GM19240 (cell line): ENCODE data around the gene HNF1A.

Experiments
- DNase-seq: peaks from one replicate; pipeline ENCODE4 v3.0.0; 2011; ENCODE audit warnings: low spot score; ENCODE audit not compliant: insufficient read length

HNF1A gene

DNA sequence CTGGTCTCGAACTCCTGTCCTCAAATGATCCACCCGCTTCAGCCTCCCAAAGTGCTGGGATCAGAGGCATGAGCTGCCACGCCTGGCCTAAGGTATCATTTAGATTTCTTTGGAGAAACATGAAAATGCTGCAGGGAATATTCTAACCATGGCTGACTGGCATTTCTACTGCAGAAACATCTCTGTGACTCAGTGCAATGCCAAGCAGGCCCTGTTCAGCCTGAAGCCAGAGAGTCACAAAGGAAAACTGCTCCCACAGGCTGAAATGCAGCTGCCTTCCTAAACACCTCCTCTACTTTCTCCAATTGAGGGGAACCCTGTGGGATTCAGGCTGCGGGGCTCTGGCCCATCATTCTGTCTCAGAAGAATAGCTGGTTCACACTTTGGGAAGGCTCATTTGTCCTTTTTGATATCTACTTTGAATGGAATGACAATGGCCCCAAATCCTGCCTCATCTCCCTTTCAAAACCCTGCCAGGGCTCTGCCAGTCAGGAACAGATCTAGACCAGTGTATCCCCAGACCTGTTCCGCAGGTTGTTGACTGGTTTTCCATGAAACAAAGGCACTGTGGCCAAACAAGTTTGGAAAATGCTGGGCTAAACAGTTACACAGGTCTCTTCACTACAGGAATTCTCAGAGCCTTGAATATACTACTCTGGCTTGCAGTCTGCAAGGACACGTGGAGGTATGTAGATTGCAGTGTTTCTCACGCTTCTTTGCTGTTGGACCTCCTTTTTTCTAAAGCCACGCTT lies 30.2 kb downstream of the HNF1A start:
- DNase-seq = no peak

DNA sequence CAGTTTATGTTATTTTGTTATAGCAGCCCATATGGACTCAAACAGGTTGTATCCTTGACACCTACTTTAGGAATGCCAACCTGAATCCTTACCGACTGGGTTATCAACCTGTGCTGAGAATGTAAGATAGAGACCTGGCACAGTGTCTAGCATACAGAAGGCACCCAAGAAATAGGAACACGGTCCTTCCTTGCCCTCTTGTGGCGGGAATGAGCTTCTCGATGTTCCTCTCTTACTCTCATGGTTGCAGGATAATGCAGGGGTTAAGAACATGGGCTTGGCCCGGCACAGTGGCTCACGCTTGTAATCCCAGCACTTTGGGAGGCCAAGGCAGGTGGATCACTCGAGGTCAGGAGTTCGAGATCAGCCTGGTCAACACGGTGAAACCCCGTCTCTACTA lies 31.4 kb downstream of the HNF1A start:
- no peak for DNase-seq

DNA sequence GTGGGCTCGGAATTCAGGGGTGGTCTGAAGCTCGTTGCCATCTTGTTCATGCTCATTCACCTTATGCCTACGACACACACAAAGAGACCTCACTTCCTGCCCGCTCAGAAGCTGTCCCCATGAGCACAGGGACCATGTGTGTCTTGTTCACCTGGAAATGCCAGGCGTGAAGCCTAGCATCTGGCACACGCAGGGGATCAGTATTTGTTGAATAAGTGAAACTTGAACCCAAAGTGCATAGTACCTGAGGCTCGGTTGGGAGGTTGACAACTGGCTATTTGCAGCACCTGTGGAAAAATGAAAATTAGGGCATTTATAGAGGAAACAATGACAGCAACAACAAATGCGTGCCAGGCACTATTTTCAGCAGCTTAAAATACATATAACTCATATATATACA lies 32.5 kb downstream of the HNF1A start:
- no peak for DNase-seq

DNA sequence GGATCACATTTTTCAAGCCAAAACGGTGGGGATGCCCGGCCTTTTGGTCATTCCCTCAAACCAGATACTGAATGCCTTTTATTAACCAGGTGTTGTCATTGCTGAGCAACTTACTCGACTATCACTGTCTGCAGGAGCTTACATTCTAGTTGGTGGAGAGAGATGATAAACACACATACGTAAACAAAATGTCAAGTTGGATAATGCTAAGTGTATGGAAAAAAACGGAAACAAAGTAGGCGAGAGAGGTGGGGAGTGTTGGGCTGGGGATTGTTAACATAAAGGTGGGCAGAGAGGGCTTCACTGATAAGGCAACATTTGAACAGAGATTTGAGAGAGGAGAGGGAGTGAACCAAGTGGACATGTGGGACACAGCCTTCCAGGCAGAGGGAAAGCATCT lies 33.5 kb downstream of the HNF1A start:
- no peak for DNase-seq

DNA sequence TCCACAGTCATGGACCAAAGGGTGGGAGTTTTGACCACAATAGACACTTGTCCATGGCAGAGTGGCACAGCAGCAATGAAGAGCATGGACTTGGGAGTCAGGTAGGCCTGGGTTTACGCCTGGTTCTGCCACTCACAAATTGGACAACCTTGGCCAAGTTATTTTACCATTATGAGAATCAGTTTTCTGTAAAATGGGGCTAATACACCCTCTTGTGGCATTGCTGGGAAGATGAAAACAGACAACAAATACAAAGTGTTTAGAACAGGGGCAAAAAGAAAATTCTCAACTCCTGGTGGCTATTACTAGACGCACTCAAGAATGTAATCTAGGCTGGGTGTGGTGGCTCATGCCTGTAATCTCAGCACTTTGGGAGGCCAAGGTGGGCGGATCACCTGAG lies 35.4 kb downstream of the HNF1A start:
- DNase-seq = no peak

DNA sequence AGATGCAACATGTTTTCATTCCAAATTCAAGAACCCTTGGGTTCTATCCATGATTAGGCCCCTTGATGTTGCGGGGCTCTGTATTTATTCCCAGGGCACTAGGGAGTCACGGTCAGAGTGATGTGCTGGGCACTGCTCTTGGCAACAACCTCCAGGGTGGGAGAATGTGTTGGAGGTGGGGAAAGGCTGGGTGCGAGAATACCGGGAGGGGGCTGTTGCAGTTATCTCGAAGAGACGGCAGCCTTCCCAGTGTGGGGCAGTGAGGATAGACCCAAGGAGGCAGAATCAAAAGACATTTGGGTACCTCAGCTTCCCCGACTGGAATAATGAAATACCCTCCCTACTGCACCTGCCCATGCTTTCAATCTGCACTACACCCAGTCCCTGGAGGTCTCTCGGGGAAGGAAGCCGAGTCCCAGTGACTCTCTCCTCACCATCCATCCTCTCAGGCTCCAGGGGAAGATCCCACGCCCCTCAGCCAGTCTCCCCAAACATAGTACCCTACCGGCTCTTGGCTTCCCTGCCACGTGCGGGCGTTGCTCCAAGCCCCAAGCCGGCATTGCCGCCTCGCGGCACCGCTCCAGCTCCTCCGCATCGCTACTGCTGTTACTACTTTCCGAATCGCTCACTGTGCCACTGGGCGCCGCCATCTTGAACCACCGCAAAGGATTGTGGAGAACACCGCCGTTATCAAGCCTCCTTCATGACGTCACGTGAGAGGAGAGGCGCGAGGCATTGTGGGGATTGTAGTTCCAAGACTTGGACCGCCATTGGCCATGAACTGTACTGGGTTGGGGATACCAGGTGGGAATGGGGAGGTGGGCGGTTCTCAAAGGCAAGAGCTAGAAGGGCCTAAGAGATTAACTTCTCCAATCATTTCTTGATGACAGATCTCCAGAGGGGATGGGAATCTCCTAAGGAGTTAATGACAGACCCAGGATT lies 37.8 kb downstream of the HNF1A start, which contains the start of gene C12orf43:
Gene C12orf43, minus strand, starts transcription at position 663 of the 942 bp plus-strand sequence. Its CDS starts 13 bp downstream, at position 650.
- peak; percentile 82 for DNase-seq

DNA sequence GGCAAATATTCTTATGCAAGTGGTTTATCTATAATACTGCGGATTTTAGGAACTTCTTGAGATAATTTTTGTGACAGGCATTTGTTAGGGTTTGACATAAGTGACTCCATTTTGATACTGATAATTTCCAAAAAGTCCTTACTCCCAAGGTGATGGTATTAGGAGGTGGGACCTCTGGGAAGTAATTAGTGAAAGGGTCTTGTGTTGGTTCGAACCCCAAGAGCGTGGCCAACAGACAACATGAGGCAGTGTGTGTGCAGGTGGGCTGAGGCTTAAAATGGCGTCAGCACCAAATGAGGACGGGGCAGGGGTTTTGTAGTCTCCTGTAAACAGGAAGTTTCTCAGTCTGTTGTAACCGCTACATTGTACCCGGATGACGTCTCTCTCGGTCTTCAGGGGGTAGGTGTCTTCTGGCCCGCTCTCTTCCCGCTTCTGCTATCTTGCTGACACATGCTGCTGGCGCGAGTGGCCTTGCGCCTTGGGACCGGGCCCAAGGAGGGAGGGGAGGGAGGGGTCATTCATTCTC lies 39.7 kb downstream of the HNF1A start:
- DNase-seq = no peak

DNA sequence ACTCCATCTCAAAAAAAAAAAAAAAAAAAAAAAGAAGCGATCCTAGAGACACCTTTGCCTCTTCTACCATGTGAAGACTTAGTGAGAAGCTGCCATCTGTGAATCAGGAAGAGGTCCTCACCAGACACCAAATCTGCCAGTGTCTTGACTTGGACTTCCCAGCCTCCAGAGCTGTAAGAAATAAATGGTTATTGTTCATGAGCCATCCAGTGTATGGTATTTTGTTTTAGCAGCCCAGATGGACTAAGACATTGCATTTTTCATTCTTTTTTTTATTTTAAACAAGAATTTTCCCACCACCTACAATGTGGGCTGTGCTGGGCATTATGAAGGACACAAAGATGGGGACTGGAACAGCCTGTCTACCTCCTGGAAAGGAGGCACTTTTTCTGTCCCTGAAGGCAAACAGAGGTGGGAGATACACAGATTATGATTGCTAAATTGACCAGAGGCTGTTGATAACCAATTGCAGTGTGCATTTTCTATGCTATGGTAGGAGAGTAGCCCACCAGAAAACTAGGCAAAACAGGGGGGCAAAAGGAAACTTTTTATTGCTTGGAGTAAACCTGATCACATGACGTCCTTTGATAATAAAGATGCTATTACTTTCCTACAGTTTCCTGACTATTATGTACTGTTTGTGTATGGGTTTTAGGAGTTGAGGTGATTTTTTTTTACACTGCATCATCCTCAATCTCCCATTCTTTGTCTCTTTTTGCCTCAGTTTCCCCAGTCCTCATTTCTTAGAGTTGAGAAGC lies 40.7 kb downstream of the HNF1A start:
- DNase-seq = no peak

DNA sequence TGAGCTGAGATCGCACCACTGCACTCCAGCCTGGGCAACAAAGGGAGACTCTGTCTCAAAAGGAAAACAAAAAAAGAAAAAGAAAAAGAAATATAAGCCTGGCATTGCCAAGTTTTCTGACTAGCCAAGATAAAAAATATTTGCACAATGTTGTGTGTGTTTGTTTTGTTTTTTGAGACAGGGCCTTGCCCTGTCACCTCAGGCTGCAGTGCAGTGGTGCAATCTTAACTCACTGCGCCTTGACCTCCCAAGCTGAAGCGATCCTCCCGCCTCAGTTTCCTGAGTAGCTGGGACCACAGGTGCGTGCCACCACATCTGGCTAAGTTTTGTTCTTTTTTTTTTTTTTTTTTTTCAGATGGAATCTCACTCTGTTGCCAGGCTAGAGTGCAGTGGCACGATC lies 43.4 kb downstream of the HNF1A start:
- no peak for DNase-seq

DNA sequence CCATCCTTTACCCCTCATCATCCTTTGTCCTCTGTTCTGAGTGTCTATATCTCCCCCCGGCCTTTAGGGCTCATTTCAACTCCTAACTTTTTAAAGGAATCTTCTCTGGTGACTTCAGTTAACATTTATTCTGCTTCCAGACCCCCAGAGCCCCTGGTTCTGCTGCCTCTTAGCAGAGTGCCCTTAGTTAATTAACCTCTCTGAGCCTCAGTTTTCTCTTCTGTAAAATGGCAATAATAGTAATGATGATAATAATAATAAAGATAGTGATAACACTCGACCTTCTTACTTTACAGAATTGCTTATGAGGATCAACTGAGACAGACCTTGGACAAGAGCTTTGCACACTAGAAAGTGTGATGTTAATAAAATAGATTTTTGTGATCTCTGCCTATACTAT lies 44.4 kb downstream of the HNF1A start:
- no peak for DNase-seq

DNA sequence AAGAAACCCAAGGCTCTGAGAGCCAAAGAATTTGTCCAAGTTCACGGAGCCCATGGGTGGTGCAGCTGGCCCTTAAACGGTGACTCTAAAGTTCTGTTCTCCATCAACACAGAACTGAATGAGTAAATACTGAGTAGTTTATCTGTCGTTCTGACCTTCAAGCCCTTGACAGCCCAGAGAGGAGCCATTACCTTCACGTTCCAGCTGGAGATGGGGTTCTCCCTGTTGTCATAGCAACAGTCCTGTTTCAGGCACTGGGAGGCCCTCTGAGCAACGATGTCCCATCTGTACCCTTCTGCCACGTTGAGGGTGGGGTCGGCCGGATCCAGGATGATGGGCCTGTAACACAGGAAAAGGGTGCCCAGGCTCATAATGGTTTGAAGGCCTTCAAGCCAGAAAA lies 45.5 kb downstream of the HNF1A start:
- DNase-seq = no peak

DNA sequence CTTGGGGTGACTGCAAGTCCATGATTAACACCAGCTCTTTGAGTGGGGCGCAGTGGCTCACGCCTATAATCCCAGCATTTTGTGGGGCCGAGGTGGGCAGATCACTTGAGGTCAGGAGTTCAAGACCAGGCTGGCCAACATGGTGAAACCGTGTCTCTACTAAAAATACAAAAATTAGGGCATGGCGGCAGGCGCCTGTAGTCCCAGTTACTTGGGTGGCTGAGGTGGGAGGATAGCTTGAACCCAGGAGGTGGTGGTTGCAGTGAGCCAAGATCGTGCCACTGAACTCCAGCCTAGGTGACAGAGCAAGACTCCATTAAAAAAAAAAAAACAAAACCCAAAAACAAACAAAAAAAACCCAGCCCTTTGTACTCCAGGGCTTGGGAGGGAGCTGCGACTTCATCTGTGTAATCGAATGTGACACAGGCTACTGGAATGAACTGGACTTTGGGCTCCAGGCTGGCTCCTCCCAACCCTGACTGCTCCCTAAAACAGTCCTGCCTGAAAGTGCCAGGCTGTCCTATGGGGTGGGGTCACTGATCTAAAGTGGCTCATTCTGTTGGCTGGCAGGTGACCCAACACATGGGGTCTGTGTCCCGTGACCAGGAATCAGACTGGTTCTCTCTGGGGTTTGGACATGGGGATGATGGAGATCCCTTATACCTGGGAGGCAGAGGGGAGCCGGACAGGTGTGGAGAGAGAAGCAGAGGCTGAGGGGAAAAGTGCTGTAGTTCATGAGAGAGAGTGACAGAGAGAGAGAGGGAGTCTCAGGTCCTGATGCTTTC lies 47.3 kb downstream of the HNF1A start:
- no peak for DNase-seq

DNA sequence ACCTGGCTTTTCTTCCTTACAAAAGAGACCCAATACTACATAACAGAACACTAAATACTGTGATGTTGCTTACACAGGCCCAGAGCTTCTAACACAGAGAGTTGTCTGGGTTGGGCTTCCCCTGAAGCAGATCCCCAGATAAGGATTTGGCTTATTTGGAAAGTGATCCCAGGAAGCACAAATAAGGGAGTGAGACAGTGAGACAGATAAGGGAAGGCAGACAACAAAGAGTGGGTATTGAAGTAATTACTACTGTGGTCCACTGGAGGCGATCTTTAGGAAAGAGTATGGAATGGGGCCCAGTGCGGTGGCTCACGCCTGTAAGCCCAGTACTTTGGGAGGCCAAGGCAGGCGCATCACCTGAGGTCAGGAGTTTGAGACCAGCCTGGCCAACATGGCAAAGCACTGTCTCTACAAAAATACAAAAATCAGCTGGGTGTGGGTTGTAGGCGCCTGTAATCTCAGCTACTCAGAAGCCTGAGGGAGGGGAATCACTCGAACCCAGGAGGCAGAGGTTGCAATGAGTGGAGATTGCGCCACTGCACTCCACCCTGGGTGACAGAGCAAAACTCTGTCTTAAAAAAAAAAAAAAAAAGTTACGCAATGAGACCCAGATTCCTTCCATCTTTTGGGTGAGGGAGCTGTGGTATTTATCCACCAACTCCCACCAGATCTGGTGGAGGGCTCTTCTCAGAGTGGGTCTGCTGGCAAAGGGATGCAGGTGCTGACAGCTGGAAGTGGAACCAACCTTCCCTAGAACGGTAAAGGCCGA lies 48.1 kb downstream of the HNF1A start:
- no peak for DNase-seq

DNA sequence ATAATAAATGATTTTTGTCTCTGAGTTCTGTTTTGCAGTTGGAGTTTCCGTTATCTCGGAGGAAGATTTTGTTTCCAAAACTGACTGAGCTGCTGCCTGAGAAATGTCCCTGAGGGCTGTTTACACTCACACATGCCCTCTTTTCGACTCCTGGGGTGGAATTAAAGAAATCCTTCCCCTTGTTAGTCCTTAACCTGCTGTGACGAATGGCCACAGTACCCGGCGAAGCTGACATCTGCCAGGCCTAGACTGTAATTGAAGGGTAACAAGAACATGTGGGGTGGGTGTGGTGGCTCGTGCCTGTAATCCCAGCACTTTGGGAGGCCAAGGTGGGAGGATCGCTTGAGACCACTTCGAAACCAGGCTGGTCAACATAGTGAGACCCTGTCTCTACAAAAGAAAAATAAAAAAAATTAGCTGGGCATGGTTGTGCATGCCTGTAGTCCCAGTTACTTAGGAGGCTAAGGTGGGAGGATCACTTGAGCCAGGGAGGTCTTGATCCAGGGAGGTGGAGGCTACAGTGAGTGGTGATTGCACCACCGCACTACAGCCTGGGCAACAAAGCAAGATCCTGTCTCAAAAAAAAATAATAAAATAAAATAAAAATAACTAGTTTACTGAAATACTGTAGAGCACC lies 52.4 kb downstream of the HNF1A start:
- DNase-seq = no peak

DNA sequence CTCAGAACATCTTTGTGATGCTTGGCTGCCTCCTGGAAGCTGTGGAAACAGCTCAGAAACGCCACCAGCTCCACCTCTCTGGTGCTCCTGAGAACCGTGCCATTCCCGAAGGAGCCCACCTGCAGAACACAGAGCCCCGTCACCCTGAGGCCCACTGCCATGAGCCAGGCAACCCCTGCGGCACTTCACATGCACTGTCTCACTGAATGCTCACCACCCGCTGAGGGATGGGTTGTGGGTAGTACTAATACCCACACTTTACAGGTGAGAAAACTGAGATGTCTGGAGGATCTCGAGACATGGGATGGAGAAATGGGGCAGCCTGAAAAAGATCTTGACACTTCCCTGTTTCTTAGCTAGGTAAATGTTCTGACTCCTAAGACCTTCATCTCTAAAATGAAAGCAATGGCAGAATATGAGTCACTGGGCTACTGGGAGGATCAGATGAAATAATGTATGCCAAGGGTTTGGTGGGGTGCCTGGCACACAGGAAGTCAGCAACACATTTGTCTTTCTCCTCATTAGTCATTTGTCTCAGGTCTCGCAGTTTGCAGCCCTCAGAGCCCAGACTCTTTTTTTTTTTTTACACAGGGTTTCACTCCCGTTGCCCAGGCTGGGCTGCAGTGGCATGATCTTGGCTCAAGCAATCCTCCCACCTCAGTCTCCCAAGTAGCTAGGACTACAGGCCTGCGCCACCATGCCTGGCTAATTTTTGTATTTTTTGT lies 55.4 kb downstream of the HNF1A start:
- no peak for DNase-seq

DNA sequence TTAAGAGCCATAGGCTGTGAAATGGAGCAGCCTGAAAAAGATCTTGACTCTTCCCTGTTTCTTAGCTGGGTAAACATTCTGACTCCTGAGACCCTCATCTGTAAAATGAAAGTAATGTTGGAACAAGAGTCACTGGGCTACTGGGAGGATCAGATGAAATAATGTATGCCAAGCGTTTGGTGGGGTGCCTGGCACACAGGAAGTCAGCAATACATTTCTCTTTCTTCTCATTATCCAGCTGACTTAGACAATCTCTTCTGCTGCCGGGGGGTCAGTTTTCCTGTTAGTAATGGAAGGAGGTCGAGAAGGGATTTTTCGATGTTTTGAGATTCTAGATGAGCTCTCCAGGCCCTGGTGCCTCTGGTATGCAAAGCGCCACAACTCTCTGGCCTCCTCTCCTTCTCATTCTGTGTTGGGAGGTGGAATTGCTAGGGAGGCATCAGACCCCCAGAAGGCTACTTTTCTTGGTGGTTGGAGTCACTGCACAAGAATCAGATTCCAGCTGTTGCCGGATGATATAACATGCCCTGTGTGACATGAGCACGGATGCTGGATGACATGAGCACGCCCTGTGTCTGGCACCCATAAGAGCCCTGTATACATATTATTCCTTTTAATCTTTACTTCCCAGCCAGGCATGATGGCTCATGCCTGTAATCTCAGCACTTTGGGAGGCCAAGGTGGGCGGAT lies 56.4 kb downstream of the HNF1A start:
- DNase-seq = no peak

DNA sequence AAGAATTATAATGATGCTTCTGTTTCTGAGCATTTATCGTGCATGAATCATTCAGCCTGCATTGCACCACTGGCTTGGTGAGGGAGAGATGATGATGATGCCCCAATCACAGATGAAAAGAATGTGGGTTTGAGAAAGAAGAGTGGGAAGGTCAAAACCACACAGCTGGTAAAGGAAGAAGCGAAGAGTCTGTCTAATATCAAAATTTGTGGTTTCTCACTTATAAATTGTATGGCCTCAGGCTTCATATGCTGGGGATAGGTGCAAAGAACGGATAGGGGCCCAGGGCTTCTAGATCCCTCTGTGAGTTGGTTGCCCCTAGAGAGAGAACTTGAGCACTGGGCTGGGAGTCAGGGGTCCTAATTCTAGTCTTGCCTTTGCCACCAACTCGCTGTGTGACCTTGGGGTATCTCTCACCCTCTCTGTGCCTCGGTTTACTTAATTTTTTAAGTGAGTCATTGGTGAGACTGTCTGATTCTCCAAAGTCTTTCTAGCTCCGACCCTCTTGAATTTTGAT lies 58.5 kb downstream of the HNF1A start:
- DNase-seq = no peak
